Cardiac septum (tissue), 1 donor: ENCODE data around the gene C10orf90. TPM values are rescaled to one million over a fixed set of nuclear protein-coding genes. Genes with fewer than 3 reads are reported as not detected.

Experiments used
- DNase-seq: peaks from one replicate; pipeline ENCODE4 v3.0.0-alpha.2; 2020; ENCODE audit warnings: low spot score
- intact Hi-C: fragments of 100-400 bp; cut with DNase I; formaldehyde crosslinking; loops from one replicate; pipeline ENCODE4 v1.14.0; 2022
- total RNA-seq: library from RNA; stranded (reverse); fragmentation: NEBNext Ultra II Directional; extraction: Animal tissue kit (Norgen Biotek cat#: 25700); gene quantifications from one replicate; pipeline ENCODE4 v1.2.1, GENCODE V29; 2021
- donor health status: DM: no; HTN: no; CAD: no.

Gene C10orf90
- total RNA-seq, 1 donor from 2014 or later: not detected

DNA sequence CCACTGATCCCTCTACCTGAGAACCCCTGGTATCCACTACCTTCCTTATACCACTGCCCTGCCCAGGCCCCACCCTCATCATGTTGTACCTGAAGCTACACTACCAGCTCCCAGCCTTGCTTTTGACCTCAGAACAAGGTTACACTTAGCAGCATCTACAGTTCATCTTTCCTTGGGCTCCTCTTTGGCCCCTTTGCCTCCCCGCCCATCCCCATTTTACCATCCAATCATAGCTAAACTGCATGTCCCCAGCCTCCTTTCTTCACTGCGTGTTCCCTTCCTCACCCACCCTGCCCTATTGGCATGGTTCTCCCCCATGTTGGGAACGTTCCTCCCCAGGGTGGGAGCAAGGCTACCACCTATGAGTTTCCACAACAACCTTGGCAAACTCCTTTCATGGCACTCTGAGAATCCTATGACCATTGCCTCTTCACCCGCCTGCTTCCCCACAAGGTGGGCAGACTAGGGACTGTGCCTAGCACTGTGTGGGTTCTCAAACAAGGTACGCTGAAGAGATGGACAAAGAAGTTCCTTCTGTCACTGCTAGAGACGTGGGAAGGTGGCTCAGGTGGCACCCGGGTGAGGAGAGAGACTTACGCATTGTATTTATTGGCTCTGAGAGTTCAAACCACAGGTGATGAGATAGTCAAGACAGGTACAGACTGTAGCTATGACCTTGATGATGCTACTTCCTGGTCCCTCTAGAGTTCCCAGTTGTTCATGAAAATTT, 215.3 kb downstream of the C10orf90 start:
- intact Hi-C loops: no loop called here
- no peak for DNase-seq

GRCh38 chr10:126454045-126454751, 216.3 kb downstream of the C10orf90 start:
- intact Hi-C loops: no loop called here

DNA sequence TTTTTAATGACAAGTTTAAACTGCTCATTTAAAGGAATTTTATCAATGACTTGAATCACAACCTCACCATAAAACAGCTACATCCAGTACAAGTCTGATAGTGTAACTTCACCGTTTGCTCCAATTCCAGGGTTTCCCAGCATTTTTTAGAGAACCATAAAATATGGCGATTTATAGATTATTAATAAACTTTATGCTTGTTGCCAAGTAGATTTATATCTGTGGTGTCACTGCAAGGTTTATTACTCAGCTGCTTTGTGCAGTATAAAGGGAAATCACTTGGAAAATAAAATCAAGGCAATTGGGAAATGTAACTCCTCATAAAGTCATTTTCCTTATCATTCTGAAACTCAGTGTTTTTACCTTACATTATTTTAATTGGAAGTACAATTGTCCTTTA, 218.2 kb downstream of the C10orf90 start:
- intact Hi-C loops: no loop called here
- DNase-seq: no peak

More at GRCh38 chr10:126454045-126454751, 216.3 kb downstream of the C10orf90 start:
- DNase-seq: no peak

GRCh38 chr10:126448091-126448490, 222.4 kb downstream of the C10orf90 start:
- no peak for DNase-seq
- intact Hi-C loops: no loop called here

DNA sequence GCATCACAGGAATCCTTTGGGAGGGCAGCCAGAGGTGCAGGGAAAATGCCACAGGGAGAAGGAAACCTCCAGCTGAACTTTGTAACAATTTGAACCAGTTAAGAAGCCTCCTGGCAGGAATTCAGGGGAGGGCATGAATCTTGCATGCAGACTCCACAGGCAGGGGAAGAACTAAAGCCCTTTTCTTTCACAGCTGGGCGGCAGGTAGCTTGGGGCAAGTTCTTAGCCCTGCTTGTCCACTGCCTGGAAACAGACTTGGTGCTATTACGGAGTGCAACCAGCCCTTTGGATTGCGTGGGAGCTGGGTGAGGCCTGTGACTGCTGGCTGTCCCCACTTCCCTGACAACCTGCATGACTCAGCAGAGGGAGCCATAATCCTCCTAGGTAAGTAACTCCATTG, 230.6 kb downstream of the C10orf90 start:
- intact Hi-C loops: no loop called here
- no peak for DNase-seq

GRCh38 chr10:126438407-126438783, 232.1 kb downstream of the C10orf90 start:
- intact Hi-C loops: no loop called here
- DNase-seq: no peak

DNA sequence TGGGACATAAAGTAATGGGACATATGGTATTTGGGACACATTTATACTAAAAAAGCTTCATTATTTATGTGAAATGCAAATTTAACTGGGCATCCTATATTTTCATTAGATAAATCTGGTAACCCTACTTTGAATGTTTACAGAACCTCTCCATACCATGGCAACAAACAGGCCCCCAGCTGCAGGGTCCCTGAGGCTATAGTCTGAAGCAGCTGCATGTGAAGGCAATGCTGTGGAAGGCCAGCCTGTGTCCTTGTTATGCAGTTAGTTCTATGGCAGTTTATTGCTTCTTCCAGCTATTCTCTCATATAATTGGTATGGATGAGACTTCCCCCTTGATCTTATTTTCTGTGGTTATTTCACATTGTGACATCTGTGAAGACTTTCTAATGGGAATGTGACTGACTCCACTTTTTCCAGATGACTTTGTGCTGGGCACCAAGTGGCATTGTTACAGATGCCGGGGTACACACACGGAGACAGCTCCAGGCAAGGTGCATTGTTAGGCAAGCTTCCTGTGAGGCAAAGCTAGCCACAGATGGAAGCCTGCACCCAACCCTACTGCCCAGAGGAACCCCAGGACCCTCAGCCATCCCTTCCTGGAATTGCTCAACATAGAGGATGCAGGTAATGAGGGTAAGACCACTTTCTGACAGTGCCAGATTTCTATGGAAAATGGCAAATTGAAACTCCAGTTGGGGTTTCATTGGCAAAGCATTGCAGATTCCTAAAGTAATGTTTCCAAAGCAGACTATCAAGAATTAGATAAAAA, 232.7 kb downstream of the C10orf90 start:
- intact Hi-C loops: no loop called here

DNA sequence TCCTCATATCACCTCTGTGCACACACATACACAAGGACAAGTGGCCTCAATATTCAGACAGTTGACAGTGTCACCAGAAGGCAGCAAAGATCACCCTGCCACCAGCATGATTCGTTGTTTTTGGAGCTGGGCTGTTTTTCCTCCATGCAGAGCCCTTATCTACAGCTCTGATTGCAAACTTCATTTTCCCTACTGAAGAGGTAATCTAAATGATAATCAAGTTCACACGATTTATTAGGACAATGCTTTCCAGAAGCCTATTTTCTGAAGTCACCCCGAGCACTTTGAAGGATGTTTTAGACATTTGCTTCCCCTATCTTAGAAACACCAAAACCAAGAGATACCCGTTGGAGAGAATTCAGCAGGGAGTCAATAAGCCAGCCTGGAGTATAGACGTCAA, 236.3 kb downstream of the C10orf90 start:
- no peak for DNase-seq

More for the DNA sequence above, 232.7 kb downstream of the C10orf90 start:
- DNase-seq: no peak

DNA sequence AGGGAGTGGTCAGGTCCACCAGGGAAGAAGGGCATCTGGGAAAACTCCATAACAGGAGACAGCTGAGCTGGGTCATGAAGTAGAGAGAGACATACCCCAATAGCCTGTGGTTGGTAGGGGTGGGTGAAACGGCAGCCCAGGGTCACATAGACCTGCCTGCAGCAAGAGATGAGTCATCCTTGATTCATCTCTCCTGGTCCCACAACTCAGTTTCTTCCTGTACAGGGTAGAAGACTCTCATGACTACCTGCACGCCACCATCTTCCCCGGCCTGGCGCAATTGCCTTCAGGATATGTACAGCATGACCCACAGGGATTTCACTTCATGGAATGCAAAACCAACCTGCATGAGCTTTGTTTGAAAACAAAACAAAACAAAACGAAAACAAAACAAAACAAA, 237.1 kb downstream of the C10orf90 start:
- intact Hi-C loops: no loop called here
- no peak for DNase-seq

More for the DNA sequence above, 236.3 kb downstream of the C10orf90 start:
- intact Hi-C loops: no loop called here

- intact Hi-C loops: no loop called here
- no peak for DNase-seq
Observed at GRCh38 chr10:126432507-126432906, 238.0 kb downstream of the C10orf90 start.

- intact Hi-C loops: no loop called here
- DNase-seq: no peak
Observed at GRCh38 chr10:126431816-126432215, 238.7 kb downstream of the C10orf90 start.

GRCh38 chr10:126430512-126430911, 240.0 kb downstream of the C10orf90 start:
- intact Hi-C loops: no loop called here
- no peak for DNase-seq

DNA sequence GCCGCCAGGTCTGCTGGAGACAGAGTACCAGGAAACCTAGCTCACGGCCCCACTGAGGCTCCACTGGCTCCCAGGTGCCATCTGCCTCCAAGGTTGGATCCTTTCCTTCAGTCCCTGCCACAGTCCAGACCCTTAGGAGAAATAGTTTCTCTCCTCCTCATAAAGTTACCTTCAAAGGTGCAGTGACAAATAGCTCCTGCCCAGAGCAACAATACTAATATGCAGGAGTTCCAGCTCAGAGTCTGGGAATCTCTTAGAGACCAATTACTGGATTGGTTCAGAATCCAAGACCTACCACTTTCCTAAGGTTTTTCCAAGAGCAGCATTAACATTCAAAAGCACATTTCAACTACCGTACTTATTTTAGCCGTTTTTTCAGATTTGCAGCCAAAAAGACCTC, 241.2 kb downstream of the C10orf90 start:
- intact Hi-C loops: no loop called here
- no peak for DNase-seq

- no peak for DNase-seq
- intact Hi-C loops: no loop called here
Observed at GRCh38 chr10:126425489-126426065, 244.9 kb downstream of the C10orf90 start.

DNA sequence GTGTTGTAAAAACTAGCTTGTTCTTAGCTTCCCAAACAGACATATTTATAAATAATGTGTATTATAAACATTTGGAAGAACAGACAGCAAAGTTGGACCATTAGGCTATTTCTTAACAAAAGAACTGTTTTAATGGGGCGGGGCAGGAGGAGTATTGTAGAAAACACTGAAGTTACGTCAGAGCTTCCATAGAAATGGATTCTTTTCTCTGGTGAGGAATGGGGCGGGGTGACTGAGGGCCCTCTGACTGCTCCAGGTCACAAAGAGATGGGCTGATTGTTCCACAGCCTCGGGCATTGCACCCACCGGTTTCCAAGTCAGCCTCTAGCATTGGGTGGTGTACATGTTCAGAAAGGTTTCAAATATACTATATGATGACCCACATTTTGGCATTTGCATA, 245.5 kb downstream of the C10orf90 start:
- intact Hi-C loops: no loop called here
- no peak for DNase-seq

GRCh38 chr10:126423732-126424491, 246.6 kb downstream of the C10orf90 start:
- intact Hi-C loops: no loop called here
- DNase-seq: no peak

GRCh38 chr10:126422567-126422966, 247.9 kb downstream of the C10orf90 start:
- no peak for DNase-seq
- intact Hi-C loops: no loop called here

GRCh38 chr10:126421756-126422256, 248.7 kb downstream of the C10orf90 start:
- DNase-seq: no peak

More at GRCh38 chr10:126421756-126422256, 248.7 kb downstream of the C10orf90 start:
- intact Hi-C loops: no loop called here
